GM21619 (cell line): Measurements from ENCODE around the gene ZNF653.
"Not testable (repeated sequence)": the region's sequence is repeated elsewhere in the genome, so short reads cannot be mapped to it uniquely, and the experiment has no call there.

Experiments used
- ATAC-seq: cut with Tn5 transposase; IDR thresholded peaks from one replicate; pipeline ENCODE4 v1.9.1; 2021; ENCODE audit not compliant: unreplicated experiment

ZNF653 gene

GRCh38 chr19:11435833-11436313, 69.8 kb downstream of the ZNF653 start:
- ATAC-seq, result no peak

DNA sequence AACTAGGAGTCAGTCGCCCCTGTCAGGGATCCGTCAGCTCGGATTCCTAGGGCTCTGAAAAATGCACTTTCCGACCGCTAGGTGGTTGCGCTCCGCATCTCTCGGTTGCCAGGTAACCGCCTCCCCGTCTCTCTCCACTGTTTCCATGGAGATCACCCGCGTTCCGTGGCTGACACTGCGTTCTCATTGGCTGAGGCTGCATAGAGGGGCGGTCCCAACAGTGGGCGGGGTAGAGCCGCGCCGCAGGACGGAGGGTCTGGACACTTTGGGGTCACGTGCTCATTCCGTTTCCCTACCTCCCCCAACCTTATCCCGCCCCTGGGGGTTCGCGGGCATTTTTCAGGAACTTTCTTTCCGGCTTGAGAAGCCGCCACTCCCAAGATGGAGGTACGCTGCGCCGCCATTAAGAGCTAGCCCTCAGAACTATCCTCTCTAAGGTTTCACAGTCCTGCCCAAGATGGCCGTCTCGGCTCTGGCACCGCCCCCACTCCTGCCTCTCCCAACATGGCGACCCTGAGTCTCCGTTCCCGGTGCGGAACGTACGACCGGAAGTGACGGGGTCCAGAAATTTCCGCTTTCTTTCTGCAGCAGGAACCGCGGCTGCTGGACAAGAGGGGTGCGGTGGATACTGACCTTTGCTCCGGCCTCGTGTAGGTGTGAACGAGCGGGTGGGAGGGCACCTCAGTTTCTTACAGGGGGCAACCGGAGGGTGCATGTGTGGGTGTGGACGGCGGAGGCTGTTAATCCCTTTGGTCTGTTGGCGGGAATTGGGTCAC, 70.4 kb downstream of the ZNF653 start, which contains the start of the genes ODAD3 and PRKCSH:
Gene ODAD3, minus strand, starts transcription at position 65 of the 776 bp plus-strand sequence. CDS start 105 bp downstream, outside the sequence.
Gene PRKCSH, plus strand, starts transcription at position 579 of the 776 bp plus-strand sequence. CDS start 483 bp downstream, outside the sequence.
- peak; percentile 85 for ATAC-seq

- ATAC-seq, result peak; percentile 13
These were observed 71.0 kb downstream of the ZNF653 start for GRCh38 chr19:11434703-11435056.

DNA sequence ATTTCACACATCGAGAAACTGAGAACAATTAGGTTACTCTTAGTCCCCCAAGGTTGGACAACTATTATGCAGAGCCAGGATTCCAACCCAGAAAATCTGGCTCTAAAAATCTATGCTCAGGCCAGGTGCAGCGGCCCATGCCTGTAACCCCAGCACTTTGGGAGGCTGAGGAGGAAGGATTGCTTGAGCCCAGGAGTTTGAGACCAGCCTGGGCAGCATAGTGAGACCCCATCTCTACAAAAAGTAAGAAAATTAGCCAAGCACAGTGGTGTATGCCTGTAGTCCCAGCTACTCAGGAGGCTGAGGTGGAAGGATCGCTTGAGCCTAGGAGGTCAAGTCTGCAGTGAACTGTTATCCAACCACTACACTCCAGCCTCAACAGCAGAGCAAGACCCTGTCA, 72.1 kb downstream of the ZNF653 start:
- not testable (repeated sequence) for ATAC-seq
